K562 (cell line): ENCODE results near the gene DMGDH. TPM values are rescaled to one million over a fixed set of nuclear protein-coding genes. Genes with fewer than 3 reads are reported as not detected.

Experiments
- ATAC-seq: fragments of 200-7000 bp; cut with Tn5 transposase; 3 replicates; pipeline ENCODE4 v1.9.1; 2020; ENCODE audit warnings: moderate library complexity
- BruUV-seq: library from RNA; stranded (reverse); fragments of 400-500 nt; replicated peaks from 2 replicates; lab custom pipeline; 2021; lab: Mats Ljungman, UMichigan
- CTCF ChIA-PET: fragments of 300-600 bp; formaldehyde crosslinking; extraction: SDS; loops from one replicate; lab custom pipeline; 2021; ENCODE audit warnings: low intra/inter-chr PET ratio; lab: Yijun Ruan, JAX
- POLR2A ChIA-PET: fragments of 300-600, 350-650 bp; sonication (Branson Sonifier 250); formaldehyde crosslinking; extraction: SDS; loops from one replicate; lab custom pipeline; 2021; ENCODE audit warnings: antibody characterized with exemption, inconsistent platforms; lab: Yijun Ruan, JAX
- DNase-seq, 4 experiments: peaks; one replicate each; pipeline versions ENCODE4 v3.0.0 to v3.0.0-alpha.2; 2011 to 2018; ENCODE audit warnings: low spot score in 3 of 4, mixed read lengths in 3 of 4; ENCODE audit errors: extremely low read depth in 1 of 4
- FAIRE-seq: peaks from 2 replicates; lab custom pipeline; 2011; peaks lifted over from hg19 to GRCh38; lab: Jason Lieb, UNC
- H2AFZ ChIP-seq: 2 replicates; pipeline ENCODE4 v1.6.0; 2011; ENCODE audit warnings: low read depth, low read length, control low read depth, inconsistent platforms
- H3K27ac ChIP-seq: fragments of 200-600 bp; 3 replicates; pipeline ENCODE4 v1.8.0; 2011; ENCODE audit warnings: low read depth, mild to moderate bottlenecking, control low read depth, inconsistent platforms, low read length, moderate library complexity, mixed read lengths; ENCODE audit errors: extremely low read depth
- H3K27me3 ChIP-seq, 2 experiments: fragments of 300-600 bp in 1 of 2; 2 replicates in 1 of 2; 3 replicates in 1 of 2; pipeline versions ENCODE4 v1.6.0 to v1.8.0; 2011; ENCODE audit warnings: inconsistent platforms in 2 of 2, low read length in 2 of 2, mild to moderate bottlenecking in 1 of 2, mixed read lengths in 1 of 2, moderate library complexity in 1 of 2; ENCODE audit not compliant: control insufficient read depth in 2 of 2, insufficient read depth in 2 of 2
- H3K36me3 ChIP-seq: fragments of 300-600 bp; 3 replicates; pipeline ENCODE4 v1.8.0; 2011; ENCODE audit warnings: mild to moderate bottlenecking, low read length, inconsistent platforms; ENCODE audit not compliant: control insufficient read depth, insufficient read depth
- H3K4me1 ChIP-seq, 2 experiments: fragments of 200-600 bp in 1 of 2; replicated peaks in 1 of 2; 2 replicates in 1 of 2; 3 replicates in 1 of 2; pipeline versions ENCODE4 v1.5.1 to v1.8.0; 2011; ENCODE audit warnings: inconsistent platforms in 2 of 2, low read length in 2 of 2, mild to moderate bottlenecking in 1 of 2, mixed read lengths in 1 of 2, moderate library complexity in 1 of 2; ENCODE audit not compliant: control insufficient read depth in 2 of 2, insufficient read depth in 2 of 2
- H3K4me2 ChIP-seq: 2 replicates; pipeline ENCODE4 v1.6.1; 2011; ENCODE audit warnings: low read length, control low read depth, inconsistent platforms, mixed read lengths; ENCODE audit not compliant: insufficient read depth
- H3K4me3 ChIP-seq: fragments of 200-600 bp; sonication (generic), shearing (Covaris generic); 2 replicates; pipeline ENCODE4 v1.5.1; 2016; ENCODE audit warnings: control low read depth, inconsistent platforms
- H3K79me2 ChIP-seq: fragments of 200-600 bp; 3 replicates; pipeline ENCODE4 v1.8.0; 2011; ENCODE audit warnings: low read length, inconsistent platforms; ENCODE audit not compliant: control insufficient read depth, insufficient read depth
- H3K9ac ChIP-seq, 2 experiments: 2 replicates each; pipeline versions ENCODE4 v1.6.0 to v1.6.1; 2011; ENCODE audit warnings: low read depth in 2 of 2, low read length in 2 of 2, control low read depth in 1 of 2, inconsistent platforms in 1 of 2, mild to moderate bottlenecking in 1 of 2, mixed read lengths in 1 of 2; ENCODE audit not compliant: insufficient read depth in 1 of 2
- H3K9me1 ChIP-seq: one replicate; pipeline ENCODE4 v1.6.0; 2011; ENCODE audit warnings: inconsistent platforms, mild to moderate bottlenecking, low read length, moderate library complexity; ENCODE audit not compliant: control insufficient read depth, insufficient read depth
- H3K9me3 ChIP-seq: replicated peaks from 2 replicates; pipeline ENCODE4 v1.5.1; 2011; ENCODE audit warnings: low read depth, low read length, inconsistent platforms; ENCODE audit not compliant: control insufficient read depth, insufficient read depth
- H4K20me1 ChIP-seq: replicated peaks from 2 replicates; pipeline ENCODE4 v1.6.1; 2011; ENCODE audit warnings: low read length, inconsistent platforms, mixed read lengths; ENCODE audit not compliant: control insufficient read depth, insufficient read depth
- ATF1 ChIP-seq, 2 experiments: fragments of 450-650 bp in 1 of 2; IDR thresholded peaks; 2 replicates each; pipeline ENCODE4 v1.6.1; 2016; ENCODE audit warnings: missing compliant biosample characterization in 1 of 2, missing genetic modification characterization in 1 of 2
- CEBPB ChIP-seq: fragments of 450-650 bp; IDR thresholded peaks from 2 replicates; pipeline ENCODE4 v1.6.1; 2016; ENCODE audit warnings: missing genetic modification characterization, missing compliant biosample characterization
- DNMT1 ChIP-seq: fragments of 450-650 bp; IDR thresholded peaks from 2 replicates; pipeline ENCODE4 v1.6.1; 2016; ENCODE audit warnings: antibody characterized with exemption, mild to moderate bottlenecking
- HDAC8 ChIP-seq: fragments of 450-650 bp; IDR thresholded peaks from 2 replicates; pipeline ENCODE4 v1.6.1; 2016; ENCODE audit warnings: mild to moderate bottlenecking, missing genetic modification characterization, moderate library complexity, missing compliant biosample characterization
- SRSF9 ChIP-seq: fragments of 200-400 bp; formaldehyde crosslinking; IDR thresholded peaks from 2 replicates; pipeline ENCODE4 v1.6.1; 2017; ENCODE audit warnings: low read depth, low read length, borderline replicate concordance
- TEAD1 ChIP-seq, 2 experiments: fragments of 450-650 bp in 1 of 2; sonication (generic) in 1 of 2; formaldehyde crosslinking; IDR thresholded peaks; 2 replicates each; pipeline versions ENCODE4 v1.4.0 to v1.8.0; 2020 to 2022; ENCODE audit warnings: mild to moderate bottlenecking in 2 of 2, missing genetic modification reagents in 1 of 2
- ZNF586 ChIP-seq: fragments of 450-650 bp; formaldehyde crosslinking; conservative IDR thresholded peaks from 2 replicates; pipeline ENCODE4 v1.4.0; 2020; ENCODE audit warnings: mild to moderate bottlenecking, moderate library complexity
- WGBS: fragments of 100-300 bp; shearing (Covaris generic); methylation state at CpG from one replicate; pipeline ENCODE4 v1.1.6; 2016; ENCODE audit warnings: low coverage, mixed read lengths; ENCODE audit not compliant: insufficient coverage; ENCODE audit errors: missing lambda C conversion rate; 5-methylcytosine and 5-hydroxymethylcytosine counted together
- in situ Hi-C: fragments of 300-500 bp; cut with MboI; formaldehyde crosslinking; loops from 4 replicates; pipeline ENCODE4 v1.15.0; 2018; ENCODE audit warnings: inconsistent platforms, mixed read lengths
- intact Hi-C: fragments of 100-400 bp; cut with micrococcal nuclease; formaldehyde crosslinking; loops from 2 replicates; pipeline ENCODE4 v1.14.2; 2022
- polyA plus RNA-seq, 8 experiments: library from polyadenylated mRNA; depleted of rRNA in 4 of 8; stranded (reverse) in 5 of 8; unstranded in 3 of 8; fragments of >200 nt; fragmentation: Nextera tagmentation in 2 of 8; fragmentation: Illumina TruSeq in 1 of 8; extraction: Ambion mirVana in 2 of 8; extraction: Trizol in 1 of 8; gene quantifications; 2 replicates each; pipeline versions ENCODE4 v1.2.1 to v1.2.3, GENCODE V29; 2011 to 2014; ENCODE audit warnings: inconsistent platforms in 1 of 8, missing spikeins in 1 of 8
- total RNA-seq, 7 experiments: library from RNA; depleted of rRNA in 6 of 7; stranded (reverse); fragments of >200 nt in 6 of 7; fragmentation: Illumina TruSeq in 2 of 7; extraction: Trizol in 2 of 7; gene quantifications; 2 replicates each; pipeline versions ENCODE4 v1.2.1 to v1.2.3, GENCODE V29; 2011 to 2021; ENCODE audit warnings: low replicate concordance in 1 of 7

Gene DMGDH
- total and polyA plus RNA-seq, 9 of the 15 experiments (the other 6 are each of a cell fraction or from before 2014, with no cell fraction given): 0.13 to 0.58 TPM; not detected in 7

DNA sequence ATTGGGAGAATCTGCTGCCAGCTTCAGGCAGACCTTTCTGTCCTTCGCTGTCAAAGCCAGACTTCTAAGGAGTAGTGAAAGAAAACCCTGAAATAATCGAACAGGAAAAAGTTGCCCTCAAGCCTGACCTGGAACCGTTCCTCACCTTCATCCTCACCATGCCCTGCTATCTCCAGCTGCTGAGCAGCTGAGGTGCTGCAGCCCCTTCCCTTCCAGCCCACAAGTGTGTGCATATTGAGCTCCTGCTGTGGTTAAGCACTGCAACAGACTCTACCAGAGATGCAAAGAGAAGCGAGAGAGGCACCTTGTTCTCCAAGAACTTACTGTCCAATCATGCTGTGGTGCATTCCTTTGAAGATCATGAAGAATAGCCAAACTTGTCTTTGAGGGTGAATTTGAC lies 19.0 kb upstream of the DMGDH start (continued):
- TF ChIP-seq HDAC8 (tag): no peak

DNA sequence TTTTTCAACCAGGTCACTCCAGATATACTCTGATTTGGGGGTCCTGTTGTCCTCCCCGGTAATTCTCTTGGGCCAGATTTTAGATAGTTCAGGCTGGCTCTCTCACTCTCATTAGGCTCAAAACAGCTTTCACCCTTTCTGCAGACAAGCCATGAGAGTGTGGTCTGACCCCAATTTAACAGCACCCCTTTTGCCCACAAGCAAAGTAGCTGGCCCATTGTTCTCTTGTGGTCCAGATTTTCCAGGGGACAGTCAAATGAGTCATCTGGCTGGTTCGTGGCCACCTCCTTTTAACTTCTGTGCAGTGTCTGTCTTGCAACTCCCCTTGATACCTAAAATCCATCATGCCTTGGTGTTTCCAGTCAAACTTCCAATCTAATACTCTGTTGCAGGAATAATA lies 16.6 kb upstream of the DMGDH start:
- Histone ChIP-seq H3K27me3 (peaks cover 20% of the 10 kb centered on the region in 2 experiments), H3K4me1 (no peaks in the 10 kb centered on the region), H3K4me2 (no peak overlapping the region), H3K4me3 (no peak overlapping the region), H3K27ac (no peak overlapping the region), H3K9me1 (no peaks in the 10 kb centered on the region), H3K79me2 (no peaks in the 10 kb centered on the region), H3K9ac (no peak overlapping the region), H4K20me1 (no peaks in the 10 kb centered on the region), H2AFZ (no peak overlapping the region), H3K9me3 (no peaks in the 10 kb centered on the region), H3K36me3 (no peaks in the 10 kb centered on the region)
- WGBS: 0% methylated on average over 2 of the region's 2 CpGs
- DNase-seq (no peak), FAIRE-seq (no peak), ATAC-seq (no peak)
- no TSS peak for BruUV-seq
- ChIA-PET POLR2A (interaction anchor here (0.7 kb wide), 1 partner anchor 22 kb away, joined by 3 read pairs; no protein-coding TSS in a partner anchor), CTCF (no interaction called here)
- intact Hi-C loops: no loop called here
- in situ Hi-C loops: no loop called here
- no peak for TF ChIP-seq CEBPB (tag)
- no peak for TF ChIP-seq SRSF9
- TF ChIP-seq ATF1 (CRISPR knock-in tag; IDR thresholded peaks at IDR 0.05): no peak
- no peak for TF ChIP-seq ATF1 (tag; IDR thresholded peaks at IDR 0.05)
- TF ChIP-seq DNMT1: no peak
- TF ChIP-seq TEAD1 (CRISPR knock-in tag; IDR thresholded peaks at IDR 0.05): no peak
- TF ChIP-seq ZNF586 (CRISPR knock-in tag): no peak
